HG02885 (cell line): ENCODE results near the gene KIAA1549.
"Not testable (repeated sequence)": the region's sequence is repeated elsewhere in the genome, so short reads cannot be mapped to it uniquely, and the experiment has no call there.

ENCODE experiments used
- ATAC-seq: cut with Tn5 transposase; IDR thresholded peaks from one replicate; pipeline ENCODE4 v1.9.1; 2021; ENCODE audit warnings: mild to moderate bottlenecking; ENCODE audit not compliant: unreplicated experiment, poor library complexity

KIAA1549 gene

GRCh38 chr7:138828302-138828701 lies 152.9 kb downstream of the KIAA1549 start:
- ATAC-seq = no peak

- no peak for ATAC-seq
These were observed 156.0 kb downstream of the KIAA1549 start for GRCh38 chr7:138825049-138825721.

GRCh38 chr7:138822867-138823535 lies 158.2 kb downstream of the KIAA1549 start:
- ATAC-seq = no peak

DNA sequence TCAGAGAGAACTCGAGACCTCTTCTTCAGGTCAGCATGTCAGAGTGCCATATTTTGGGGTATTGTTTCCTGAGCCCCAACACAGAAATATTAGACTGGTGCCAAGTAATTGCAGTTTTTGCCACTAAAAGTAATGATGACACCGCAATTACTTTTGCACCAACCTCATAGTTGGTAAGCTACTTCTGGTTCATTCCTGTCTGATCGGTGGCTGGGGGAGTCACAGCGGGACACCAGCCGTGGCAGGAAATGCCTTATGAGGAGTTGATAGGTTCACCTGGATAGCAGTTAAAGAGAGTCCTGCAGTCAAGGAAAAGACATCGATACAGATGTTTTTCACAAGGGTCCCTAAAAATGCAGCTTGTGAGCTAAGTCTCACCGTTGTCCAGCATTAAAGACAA lies 159.3 kb downstream of the KIAA1549 start:
- ATAC-seq = no peak

DNA sequence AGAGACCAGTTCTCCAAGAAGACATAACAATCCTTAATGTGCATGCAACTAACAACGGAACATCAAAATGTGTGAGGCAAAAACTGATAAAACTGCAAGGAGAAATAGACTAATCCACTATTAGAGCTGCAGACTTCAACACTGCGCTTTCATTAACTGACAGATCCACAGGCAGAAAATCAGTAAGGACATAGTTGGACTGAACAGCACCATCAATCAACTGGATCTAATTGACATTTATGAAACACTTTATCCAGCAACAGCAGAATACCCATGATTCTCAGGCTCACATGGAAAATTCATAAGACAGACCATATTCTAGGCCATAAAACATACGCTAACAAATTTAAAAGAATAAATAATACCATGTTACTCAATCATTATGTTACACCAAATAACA lies 161.6 kb downstream of the KIAA1549 start:
- no peak for ATAC-seq

DNA sequence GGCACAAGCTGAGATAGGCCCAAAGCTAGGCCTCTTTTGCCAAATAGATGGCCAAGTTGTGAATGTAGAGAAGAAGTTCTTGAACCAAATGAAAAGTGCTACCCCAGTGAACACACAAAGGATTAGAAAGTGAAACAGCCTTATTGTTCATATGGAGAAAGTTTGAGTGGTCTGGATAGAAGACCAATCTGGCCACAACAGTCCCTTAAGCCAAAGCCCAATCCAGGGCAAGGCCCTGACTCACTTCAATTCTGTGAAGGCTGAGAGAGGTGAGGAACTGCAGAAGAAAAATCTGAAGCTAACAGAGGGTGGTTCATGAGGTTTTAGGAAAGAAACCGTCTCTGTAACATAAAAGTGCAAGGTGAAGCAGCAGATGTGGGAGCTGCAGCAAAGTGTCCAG lies 164.5 kb downstream of the KIAA1549 start:
- no peak for ATAC-seq

GRCh38 chr7:138814816-138815332 lies 166.3 kb downstream of the KIAA1549 start:
- ATAC-seq = no peak

DNA sequence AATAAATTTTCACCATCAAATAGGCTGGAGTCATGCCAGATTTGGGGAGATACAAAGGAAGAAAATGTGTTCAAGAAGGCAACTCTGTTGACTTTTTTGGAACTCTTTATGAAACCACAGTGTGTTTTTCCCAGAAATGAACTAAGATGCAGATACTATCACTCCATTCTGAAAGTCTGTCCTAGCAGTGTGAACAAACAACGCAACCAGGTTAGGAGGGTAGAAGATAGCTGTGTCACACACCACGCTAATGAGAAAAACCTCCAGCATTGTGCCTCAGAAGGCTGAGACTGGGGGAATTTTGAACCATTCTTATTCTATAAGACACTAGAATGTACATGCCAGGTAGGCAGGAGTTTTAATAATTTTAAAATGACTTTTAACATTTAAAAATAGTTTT lies 167.2 kb downstream of the KIAA1549 start:
- ATAC-seq = no peak

GRCh38 chr7:138811327-138811726 lies 169.9 kb downstream of the KIAA1549 start:
- not testable (repeated sequence) for ATAC-seq

- no peak for ATAC-seq
These were observed 171.8 kb downstream of the KIAA1549 start for GRCh38 chr7:138809346-138809745.

- no peak for ATAC-seq
These were observed 176.6 kb downstream of the KIAA1549 start for GRCh38 chr7:138804618-138805017.

DNA sequence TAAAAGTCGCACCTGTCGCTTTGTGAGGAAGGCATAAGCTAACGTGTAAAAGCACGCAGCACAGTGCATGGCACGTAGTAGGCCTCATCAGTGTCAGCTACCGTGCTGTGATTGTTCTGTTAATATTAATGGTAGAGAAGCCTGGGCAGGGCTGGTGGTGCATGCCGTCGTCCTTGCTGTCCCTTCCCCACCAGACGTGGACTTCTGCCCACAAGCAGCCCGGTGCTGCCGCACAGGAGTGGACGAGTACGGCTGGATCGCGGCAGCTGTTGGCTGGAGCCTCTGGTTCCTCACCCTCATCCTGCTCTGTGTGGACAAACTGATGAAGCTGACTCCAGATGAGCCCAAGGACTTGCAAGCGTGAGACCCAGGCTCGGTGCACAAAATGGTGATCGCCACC lies 178.5 kb downstream of the KIAA1549 start:
- ATAC-seq = no peak

DNA sequence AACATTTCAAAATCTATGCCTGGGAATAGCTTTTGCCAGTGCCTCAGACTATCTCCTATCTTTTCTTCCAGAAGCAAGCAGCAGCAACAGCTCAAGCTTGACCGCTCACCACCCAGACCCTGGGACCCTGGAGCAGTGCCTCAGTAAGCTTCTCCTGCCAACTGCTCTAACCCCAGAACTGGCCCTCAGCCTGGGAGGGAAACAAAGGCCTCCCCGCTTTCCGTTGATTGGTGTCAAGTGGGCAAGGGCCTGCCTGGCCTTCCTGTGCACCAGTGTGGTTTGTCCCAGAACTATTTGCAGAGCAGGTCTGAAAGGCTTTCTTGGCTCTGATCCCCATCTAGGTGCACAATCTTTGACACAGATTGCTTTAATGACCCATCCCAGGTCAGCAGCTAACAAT lies 179.9 kb downstream of the KIAA1549 start:
- ATAC-seq = no peak

DNA sequence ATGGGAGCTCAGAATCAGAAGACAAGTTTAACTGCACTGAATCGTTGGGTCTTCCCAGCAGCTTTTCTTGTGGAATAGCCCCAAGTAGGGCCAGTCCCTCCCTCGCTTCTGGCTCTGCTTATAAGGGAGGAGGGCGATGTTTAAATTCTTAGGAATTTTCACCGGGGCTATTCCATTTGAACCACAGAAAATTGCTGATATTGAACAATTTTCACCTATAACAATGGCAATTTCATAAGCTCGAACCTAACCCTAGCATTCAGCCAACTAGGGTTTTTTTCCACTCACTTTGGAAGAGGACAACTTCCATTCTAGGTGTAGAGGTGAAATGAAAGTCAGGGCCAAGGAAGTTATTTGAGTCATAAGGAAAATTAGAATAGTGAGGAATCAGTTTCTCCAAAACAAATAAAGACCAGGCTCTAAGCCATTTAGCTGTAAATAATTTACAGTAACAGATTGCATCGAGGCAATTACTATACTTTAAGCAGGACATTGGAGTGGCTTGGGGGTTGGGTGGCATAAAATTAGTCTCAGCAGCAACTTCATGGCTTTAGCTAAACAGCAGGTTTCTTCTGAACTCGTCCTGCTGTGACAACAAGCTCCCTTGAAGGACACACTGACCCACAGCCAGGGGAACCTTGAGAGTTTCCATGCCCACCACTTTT lies 181.7 kb downstream of the KIAA1549 start:
- ATAC-seq = no peak

- ATAC-seq = no peak
These were observed 182.4 kb downstream of the KIAA1549 start for GRCh38 chr7:138798836-138799235.

GRCh38 chr7:138797715-138798320 lies 183.4 kb downstream of the KIAA1549 start, which contains the start of the genes ATP6V0A4 and TMEM213:
Gene ATP6V0A4, minus strand, starts transcription at chr7:138798196. Its CDS starts 26,949 bp downstream, at chr7:138771247.
Gene TMEM213, plus strand, starts transcription at chr7:138797994. Its CDS starts 111 bp downstream, at chr7:138798105.
- no peak for ATAC-seq

GRCh38 chr7:138797046-138797445 lies 184.1 kb downstream of the KIAA1549 start:
- not testable (repeated sequence) for ATAC-seq

DNA sequence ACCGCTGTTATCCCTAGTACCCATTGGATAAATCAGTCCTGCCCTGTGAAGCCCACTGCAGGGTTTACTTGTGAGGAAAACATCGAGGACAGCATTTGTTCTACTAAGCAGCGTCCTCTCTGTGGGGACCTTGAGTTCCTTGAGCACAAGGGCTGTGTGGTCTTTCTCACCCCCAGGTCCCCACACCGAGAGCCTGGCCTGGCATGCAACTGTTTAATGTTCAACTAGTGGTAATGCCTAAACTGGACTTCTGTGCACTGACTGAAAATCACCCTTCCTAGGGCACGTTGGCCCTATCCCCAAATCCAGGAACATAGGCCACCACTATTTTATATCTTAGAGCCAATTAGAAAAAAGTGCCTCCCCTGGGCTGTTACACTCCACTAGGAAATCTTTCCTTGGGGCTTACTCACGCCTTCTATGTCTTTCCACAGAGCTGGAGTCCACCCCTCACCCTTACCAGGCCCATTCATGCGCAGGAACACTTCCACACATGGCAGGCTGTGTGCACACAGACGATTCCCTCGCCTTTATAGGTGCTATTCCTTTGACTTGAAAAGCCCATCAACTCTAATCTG lies 185.1 kb downstream of the KIAA1549 start:
- ATAC-seq = no peak

- ATAC-seq = no peak
These were observed 195.4 kb downstream of the KIAA1549 start for GRCh38 chr7:138785587-138786437.
